Fibroblast of the aortic adventitia (primary cell): ENCODE measurements around the gene BPTF. TPM values are rescaled to one million over a fixed set of nuclear protein-coding genes. Genes with fewer than 3 reads are reported as not detected.
"Not testable (repeated sequence)": the region's sequence is repeated elsewhere in the genome, so short reads cannot be mapped to it uniquely, and the experiment has no call there.

Experiments
- DNase-seq: peaks from one replicate; pipeline ENCODE4 v3.0.0-alpha.2; 2010; ENCODE audit warnings: low read depth
- H3K4me3 ChIP-seq: 2 replicates; pipeline ENCODE4 v1.5.1; 2011; ENCODE audit warnings: low read depth, mild to moderate bottlenecking, control low read depth, low read length, moderate library complexity
- total RNA-seq: library from RNA; depleted of rRNA; stranded (reverse); fragments of >200 nt; gene quantifications from 2 replicates; pipeline ENCODE4 v1.2.3, GENCODE V29; 2012; ENCODE audit warnings: low replicate concordance
- TF ChIP-seq, protein P1 (sequence below): IDR thresholded peaks from 2 replicates; pipeline ENCODE4 v1.5.1; 2011; ENCODE audit warnings: mild to moderate bottlenecking, low read length, control low read depth, inconsistent platforms; ENCODE audit not compliant: insufficient read depth

Gene BPTF
- total RNA-seq, 1 donor, result 65.4 TPM

DNA sequence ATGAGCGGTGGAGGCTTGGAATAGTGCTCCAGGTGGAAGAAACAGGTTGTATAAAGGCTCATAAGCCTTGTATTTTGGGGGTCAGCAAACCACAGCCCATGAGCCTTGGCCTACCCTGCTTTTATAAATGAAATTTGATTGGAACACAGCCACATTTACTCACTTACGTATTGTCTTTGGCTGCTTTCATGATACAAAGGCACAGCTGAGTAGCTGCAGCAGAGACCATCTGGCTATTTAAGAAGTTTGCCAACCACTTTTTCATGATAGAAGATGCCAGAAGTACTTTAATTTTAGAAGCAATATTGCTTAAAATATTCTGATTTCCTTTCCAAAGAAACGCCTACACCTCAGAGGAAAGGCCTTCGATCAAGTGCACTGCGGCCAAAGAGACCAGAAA lies 97.2 kb downstream of the BPTF start:
- DNase-seq, result peak; percentile 67
- TF ChIP-seq, protein P1, sequence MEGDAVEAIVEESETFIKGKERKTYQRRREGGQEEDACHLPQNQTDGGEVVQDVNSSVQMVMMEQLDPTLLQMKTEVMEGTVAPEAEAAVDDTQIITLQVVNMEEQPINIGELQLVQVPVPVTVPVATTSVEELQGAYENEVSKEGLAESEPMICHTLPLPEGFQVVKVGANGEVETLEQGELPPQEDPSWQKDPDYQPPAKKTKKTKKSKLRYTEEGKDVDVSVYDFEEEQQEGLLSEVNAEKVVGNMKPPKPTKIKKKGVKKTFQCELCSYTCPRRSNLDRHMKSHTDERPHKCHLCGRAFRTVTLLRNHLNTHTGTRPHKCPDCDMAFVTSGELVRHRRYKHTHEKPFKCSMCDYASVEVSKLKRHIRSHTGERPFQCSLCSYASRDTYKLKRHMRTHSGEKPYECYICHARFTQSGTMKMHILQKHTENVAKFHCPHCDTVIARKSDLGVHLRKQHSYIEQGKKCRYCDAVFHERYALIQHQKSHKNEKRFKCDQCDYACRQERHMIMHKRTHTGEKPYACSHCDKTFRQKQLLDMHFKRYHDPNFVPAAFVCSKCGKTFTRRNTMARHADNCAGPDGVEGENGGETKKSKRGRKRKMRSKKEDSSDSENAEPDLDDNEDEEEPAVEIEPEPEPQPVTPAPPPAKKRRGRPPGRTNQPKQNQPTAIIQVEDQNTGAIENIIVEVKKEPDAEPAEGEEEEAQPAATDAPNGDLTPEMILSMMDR, result no peak
- H3K4me3 ChIP-seq, result no peak overlapping the region

DNA sequence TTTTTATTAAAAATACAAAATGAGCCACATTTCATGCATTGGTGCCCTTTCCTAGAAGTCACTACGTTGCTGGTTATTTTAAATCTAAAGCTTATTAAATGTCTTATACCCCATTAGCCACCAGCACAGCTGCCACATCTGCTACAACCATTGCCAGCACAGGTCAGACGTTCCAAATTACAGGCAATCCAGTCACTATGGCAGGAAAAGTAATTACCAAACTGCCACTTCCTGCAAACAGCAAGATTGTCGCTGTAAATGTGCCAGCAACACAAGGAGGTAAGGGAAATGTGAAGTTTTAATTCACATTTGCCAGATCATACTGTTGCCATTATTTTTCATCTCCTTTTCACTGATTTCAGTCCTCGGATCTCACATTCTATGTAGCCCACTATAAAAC lies 103.5 kb downstream of the BPTF start:
- DNase-seq, H3K4me3 ChIP-seq: not testable (repeated sequence)

DNA sequence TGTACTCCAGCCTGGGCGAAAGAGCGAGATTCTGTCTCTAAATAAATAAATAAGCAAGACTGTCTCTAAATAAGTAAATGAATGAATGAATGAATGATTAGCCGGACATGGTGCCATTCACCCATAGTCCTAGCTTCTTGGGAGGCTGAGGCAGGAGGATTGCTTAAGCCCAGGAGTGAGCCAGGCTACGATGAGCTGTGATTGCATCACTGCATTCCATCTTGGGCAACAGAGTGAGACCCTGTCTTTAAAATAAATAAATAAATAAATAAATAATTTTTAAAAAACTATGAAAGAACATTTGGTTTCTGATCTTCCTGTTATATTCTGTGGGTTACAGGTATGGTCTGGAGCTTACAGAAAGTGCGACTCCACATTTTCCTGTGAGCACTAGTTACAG lies 105.9 kb downstream of the BPTF start:
- H3K4me3 ChIP-seq, result no peak overlapping the region
- TF ChIP-seq, protein P1, result no peak
- DNase-seq, result no peak

DNA sequence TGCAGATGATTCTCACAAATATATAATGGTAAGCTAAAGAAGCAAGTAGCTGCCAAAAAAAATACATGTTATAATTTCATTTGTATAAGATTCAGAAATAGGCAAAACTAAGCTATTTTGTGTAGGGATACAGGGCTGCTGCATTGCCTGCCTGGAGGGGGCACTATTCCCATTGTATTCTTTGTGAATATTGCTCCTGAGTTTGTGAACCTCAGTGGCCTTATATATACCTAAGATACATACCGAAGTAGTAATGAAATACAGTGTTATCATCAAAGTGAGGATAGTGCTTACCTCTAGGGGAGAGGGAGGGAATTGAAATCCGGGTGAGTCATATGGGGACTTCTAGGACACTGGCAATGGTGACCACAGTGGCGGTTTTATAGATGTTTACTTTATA lies 117.5 kb downstream of the BPTF start:
- peak; percentile 27 for DNase-seq
- TF ChIP-seq, protein P1, result peak; percentile 65
- H3K4me3 ChIP-seq, result no peak overlapping the region

DNA sequence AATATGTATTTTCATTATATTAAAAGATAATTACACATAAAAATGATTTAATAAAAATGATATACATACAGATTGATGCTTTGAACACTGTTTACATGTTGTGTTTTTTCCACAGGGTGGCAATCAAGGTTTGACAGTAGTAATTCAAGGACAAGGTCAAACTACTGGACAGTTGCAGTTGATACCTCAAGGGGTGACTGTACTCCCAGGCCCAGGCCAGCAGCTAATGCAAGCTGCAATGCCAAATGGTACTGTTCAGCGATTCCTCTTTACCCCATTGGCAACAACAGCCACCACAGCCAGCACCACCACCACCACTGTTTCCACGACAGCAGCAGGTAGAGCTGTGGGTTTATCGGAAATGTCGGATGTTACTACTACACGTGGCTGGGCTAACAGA lies 118.7 kb downstream of the BPTF start:
- no peak overlapping the region for H3K4me3 ChIP-seq
- DNase-seq, result no peak
- TF ChIP-seq, protein P1, result no peak

DNA sequence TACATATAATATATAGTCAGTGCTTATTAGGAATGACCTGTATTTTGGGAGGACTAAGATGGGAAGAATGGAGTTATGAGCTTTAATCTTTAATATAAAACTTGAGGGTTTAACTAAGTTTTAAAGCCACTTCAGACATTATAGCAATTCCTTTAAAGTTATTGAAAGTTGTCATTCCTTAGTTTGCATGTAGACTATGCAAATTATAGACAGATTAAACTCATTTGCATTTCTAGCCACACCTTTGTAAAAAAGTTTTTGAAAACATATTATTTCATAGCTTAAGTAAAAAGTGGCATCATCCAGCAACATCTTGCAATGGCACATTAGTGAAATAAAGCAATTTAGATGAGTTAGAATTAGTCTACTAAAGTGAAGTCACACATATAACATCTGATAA lies 121.2 kb downstream of the BPTF start:
- H3K4me3 ChIP-seq, result no peak overlapping the region
- no peak for DNase-seq
- TF ChIP-seq, protein P1, result no peak

DNA sequence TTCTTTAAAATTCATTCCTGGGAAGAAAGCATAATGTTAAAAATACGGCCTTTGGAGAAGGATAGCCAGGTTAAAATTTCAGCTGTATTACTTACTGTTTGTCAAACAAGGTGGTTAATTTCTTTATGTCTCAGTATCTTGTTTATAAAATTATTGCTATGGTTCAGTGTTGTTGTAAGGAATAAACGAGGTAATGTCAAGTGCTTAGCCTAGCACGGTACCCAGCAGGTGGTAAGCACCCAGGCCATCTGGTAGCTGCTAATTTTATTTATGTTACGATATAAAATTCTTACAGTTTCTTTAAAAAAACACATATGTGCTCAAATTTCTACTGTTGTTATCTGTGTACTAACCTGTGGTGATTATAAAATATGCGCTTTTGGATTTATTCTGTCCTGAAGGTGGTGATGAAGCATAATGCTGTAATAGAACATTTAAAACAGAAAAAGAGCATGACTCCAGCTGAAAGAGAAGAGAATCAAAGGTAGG lies 122.1 kb downstream of the BPTF start:
- TF ChIP-seq, protein P1, result no peak
- DNase-seq, result no peak
- H3K4me3 ChIP-seq, result no peak overlapping the region
